ENCODE results near the gene FMN2. TPM values are rescaled to one million over a fixed set of nuclear protein-coding genes. Genes with fewer than 3 reads are reported as not detected.
"Not testable (repeated sequence)": the region's sequence is repeated elsewhere in the genome, so short reads cannot be mapped to it uniquely, and the experiment has no call there.

FMN2 gene
- total RNA-seq, 1 experiment from 2014 or later = not detected

DNA sequence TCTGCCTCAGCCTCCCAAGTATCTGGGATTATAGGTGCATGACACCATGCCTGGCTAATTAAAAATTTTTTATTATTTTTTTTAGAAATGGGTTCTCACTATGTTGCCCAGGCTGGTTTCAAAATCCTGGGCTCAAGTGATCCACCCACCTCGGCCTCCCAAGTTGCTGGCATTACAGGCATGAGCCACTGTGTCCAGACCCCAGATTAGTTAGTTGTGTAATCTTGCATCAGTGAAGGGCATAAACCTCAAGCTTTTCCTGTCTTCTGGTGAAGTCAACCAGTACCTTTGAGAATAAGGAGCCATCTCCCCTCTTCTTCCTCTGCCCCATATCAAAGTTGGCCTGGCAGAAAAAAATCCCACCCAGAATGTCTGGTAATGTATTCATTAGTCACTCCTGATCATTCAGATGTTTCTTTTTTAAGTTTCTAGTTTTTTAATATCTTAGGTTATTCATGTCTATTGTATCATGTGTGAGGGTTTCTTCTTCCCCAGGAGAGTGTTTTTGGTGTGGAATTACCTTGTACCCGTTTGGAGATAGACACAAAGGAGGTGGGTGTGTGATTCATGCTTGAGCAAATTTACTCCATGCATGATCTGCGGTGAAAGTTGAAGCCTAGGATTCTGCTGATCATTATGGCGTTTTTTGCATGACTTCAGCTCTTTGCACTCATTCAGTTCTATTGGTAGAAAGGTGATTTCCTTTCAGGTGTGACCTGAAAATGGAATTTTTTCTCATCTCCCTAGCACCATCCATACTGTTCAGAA lies 144.0 kb downstream of the FMN2 start:
- DNase-seq (ENCODE audit: low spot score) = no peak
- in situ Hi-C loops (cut with HindIII; ENCODE audit: low sequenced_read_pairs) = no loop called here

DNA sequence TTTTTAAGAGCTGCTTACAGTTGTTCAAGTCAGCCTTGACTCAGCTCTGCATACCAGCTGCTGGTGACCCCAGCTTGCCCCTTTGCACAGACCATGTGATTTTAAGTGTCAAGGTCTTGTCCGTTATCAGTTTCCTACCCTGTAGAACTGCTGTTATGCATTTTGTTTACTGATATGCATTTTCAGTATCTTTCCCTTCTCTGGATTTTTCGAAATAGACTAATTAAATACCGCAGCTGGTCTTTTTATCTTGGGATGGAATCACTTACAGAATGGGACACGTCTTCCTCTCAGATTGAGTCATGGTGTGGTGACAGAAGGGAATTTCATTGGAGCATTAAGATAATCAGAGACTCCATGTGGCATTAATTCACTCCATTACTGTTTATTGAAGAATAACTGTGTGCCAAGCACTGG lies 145.6 kb downstream of the FMN2 start:
- in situ Hi-C loops (cut with HindIII; ENCODE audit: low sequenced_read_pairs) = no loop called here
- DNase-seq (ENCODE audit: low spot score) = no peak

DNA sequence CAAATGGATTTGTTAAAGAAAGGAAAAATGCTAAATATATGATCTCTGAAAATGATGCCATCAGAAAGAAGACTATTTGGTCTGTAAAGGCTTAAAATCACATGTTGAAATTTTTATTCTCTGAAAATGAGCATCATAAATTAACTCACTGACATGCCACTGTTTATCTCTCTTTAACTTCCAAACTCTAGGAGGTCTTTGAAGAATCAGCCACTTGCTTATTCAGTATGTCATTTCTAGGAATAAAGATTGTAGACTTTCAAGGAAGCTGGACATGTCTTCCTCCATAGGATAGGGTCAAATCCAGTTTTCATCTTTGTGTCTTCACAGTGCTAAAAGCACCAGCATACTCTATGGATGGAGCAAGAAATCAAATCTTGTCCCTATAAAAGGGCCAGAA lies 147.6 kb downstream of the FMN2 start:
- in situ Hi-C loops (cut with HindIII; ENCODE audit: low sequenced_read_pairs) = no loop called here
- DNase-seq (ENCODE audit: low spot score) = no peak

DNA sequence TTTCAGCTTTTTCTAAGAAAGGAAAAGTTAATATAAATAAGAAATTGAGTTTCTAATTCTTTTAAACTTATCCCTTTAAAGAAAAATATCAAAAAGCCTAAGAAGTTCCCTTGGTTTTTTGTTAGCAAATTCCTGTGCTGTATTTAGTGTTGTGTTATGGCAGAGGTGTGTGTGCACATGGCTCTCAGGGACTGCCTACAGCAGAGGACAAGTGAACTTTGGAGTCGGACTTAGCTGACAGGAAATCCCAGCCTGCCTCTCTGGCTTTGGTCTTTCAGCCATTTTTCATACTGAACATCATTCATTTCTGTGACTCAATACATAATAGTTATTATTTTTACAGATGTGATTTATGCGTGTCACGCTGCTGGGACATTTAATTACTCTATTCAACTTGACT lies 149.6 kb downstream of the FMN2 start:
- in situ Hi-C loops (cut with HindIII; ENCODE audit: low sequenced_read_pairs) = no loop called here
- no peak for DNase-seq (ENCODE audit: low spot score)

DNA sequence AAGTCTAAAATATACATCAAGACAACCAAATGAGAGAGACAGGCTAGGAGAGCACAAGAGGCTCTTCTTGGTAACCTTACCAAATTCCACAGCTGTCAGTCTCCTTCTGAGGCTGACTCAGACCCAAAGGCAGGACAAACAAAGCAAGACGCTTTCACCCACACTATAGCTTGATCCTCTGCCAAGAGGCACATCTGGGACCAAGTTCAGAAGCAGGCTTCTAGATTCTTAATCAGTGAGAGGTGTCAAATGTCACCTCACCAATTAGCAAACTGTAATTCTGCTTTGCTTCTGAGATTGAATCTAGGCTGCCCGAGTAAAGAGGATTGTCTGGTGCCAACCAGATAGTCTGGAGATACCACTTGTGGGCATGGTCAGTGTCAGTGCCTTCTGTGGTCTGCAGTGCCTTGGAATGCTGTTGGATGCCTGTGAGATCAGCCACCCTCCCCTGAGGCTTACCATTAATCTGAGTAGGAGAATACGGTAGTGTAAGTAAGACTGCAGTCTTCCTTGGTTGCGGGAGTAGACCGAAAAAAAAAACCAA lies 151.0 kb downstream of the FMN2 start:
- DNase-seq (ENCODE audit: low spot score) = no peak
- in situ Hi-C loops (cut with HindIII; ENCODE audit: low sequenced_read_pairs) = no loop called here

DNA sequence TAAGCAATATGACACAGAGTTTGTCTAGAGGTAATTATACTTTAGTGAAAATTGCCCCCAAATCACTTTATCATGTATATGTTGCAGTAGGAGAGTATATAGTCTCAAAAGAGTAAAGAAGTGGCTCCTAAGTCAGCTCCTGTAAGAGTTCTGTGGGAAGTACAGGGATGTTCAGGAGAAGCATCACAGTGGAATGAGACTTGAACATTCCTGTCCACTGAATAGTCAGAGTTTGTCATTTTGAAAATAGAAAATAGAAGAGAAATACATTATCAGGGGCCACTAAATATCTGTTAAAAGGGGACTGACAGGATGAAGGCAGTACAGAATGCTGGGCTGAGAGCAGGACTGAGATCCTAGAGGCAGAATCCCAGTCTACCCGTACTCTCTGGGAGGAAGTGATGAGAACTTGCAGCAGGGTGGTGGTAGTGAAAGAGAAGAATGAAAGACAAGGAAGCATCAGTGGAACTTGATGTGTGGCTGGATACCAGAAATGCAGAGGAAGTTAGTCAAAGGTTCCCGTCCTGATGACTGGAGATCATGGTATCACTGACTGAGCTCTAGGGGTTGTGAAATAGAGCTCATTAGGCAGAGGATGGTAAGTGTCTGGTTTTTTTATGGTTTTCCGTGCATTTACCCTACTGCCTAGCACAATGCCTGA lies 153.4 kb downstream of the FMN2 start:
- DNase-seq (ENCODE audit: low spot score) = no peak
- in situ Hi-C loops (cut with HindIII; ENCODE audit: low sequenced_read_pairs) = no loop called here

DNA sequence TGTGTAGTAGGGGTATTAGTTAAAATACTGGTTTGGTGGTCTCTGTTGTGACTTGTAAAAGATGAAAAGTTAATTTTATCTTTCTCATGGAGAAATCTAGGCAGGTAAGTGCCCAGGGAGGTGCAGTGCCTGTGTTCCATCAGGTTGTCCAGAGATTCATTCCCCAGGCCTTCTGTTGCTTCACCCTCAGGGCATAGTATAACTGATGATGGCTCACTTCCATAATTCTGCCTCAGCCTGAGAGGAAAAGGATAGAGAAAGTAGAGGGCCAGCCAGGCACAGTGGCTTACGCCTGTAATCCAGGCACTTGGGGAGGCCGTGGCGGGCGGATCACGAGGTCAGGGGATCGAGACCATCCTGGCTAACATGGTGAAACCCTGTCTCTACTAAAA lies 153.9 kb downstream of the FMN2 start:
- in situ Hi-C loops (cut with HindIII; ENCODE audit: low sequenced_read_pairs) = no loop called here
- no peak for DNase-seq (ENCODE audit: low spot score)

DNA sequence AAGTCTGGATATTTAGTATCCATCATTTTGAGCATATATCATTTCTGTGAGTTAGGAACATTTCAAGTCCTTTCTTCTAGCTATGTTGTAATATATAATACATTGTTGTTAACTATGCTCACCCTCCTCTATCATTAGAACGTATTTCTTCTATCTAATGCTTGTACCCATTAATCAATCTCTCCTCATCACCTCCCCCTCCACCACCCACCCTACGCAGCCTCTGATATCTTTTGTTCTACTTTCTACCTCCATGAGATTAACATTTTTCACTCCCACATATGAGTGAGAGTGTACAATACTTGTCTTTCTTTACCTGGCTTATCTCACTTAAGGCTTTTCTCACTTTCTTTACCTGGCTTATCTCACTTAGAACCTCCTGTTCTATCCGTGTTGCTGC lies 156.2 kb downstream of the FMN2 start:
- in situ Hi-C loops (cut with HindIII; ENCODE audit: low sequenced_read_pairs) = no loop called here
- DNase-seq (ENCODE audit: low spot score) = no peak

DNA sequence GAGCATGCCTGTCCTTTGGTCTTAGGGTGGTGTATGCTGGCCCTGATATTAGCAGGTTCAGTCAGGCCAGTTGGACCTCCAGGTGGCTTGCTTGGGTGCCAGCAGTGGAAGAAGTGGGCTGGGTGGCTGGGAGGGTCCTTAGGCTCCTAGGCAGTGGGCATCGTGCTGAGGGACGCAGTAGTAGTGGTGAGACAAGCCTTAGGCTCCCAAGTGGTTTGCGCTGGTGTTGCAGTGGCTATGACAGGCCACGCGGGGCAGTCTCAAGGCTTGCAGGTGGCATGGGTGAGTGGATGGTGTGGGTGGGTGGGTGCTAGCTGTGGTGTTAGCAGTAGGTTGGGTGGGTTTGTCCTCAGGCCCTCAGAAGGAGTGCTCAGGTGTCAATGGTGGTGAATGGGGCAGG lies 162.3 kb downstream of the FMN2 start:
- DNase-seq (ENCODE audit: low spot score) = no peak
- in situ Hi-C loops (cut with HindIII; ENCODE audit: low sequenced_read_pairs) = no loop called here

DNA sequence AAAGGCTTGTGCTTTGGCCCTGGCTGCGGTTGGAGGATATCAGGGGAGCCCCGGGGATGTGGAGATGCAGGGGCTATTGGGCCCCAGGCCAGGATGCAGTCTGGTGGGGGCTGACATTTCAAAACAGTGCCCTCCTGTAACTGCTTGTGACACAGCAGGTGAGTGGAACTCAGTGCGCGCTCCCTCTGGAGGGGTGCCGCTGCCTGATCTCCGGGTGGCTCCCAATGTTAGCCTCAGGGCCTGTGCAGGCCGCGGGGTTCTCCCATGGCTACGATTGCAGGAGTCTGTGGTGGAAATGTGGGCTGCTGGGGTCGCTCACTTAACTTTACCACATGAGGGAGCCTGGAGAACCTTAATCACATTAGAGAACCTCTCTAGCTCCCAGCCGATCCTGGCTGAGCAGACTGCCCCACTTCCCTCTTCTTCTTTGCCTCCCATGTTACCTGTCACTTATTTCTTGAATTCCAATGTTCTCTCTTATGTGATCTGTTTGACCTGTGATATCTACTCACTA lies 163.2 kb downstream of the FMN2 start:
- DNase-seq (ENCODE audit: low spot score) = no peak
- in situ Hi-C loops (cut with HindIII; ENCODE audit: low sequenced_read_pairs) = no loop called here

DNA sequence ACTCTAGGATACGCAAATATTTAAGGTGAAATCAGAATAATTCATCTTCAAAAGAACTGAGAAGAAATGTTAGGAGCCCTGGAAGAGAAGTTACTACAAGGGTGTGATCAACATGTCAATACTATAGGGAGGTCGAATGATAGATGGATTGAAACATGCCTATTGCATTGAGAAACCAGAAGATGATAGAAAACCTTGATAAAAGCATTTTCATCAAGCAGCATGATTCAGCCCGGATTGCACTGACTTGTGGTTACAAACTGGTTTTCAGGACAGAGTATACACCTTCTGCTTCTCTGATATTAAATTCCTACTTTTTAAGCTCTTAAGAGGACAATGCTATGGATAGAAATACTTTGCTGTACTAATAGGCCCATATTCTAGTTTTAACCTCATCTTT lies 164.2 kb downstream of the FMN2 start:
- in situ Hi-C loops (cut with HindIII; ENCODE audit: low sequenced_read_pairs) = no loop called here

DNA sequence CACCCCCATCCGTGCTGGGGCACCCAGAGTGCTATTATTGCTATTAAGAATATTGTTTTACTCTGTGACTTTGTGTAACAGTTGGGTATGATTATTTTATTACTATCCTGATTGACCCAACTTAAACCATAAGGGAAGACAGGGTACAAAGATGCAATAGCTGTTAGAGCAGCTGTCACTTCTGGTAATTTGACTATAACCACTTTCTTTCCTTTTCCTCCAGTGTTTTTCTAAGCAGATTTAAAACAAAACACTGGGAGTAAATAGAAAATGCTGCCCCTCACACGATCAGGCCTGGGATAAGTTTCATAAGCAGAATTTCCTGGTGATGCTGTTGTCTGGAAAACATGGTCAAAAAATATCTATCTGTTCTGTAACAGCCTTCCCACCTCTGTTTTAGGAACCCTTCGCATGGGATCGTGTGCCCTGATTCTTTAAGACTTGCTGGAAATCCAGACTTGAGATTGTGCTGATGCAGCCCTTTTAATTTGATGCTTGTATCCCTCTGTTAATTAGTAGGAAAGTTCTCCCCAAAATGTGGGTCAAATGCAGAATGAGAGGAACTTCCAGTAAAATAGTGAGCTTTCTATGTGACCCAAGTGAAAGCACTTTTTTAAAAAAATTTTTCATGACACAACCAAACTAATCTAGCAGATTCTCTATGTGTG lies 165.3 kb downstream of the FMN2 start:
- no peak for DNase-seq (ENCODE audit: low spot score)
- in situ Hi-C loops (cut with HindIII; ENCODE audit: low sequenced_read_pairs) = no loop called here

More for the DNA sequence above, 164.2 kb downstream of the FMN2 start:
- no peak for DNase-seq (ENCODE audit: low spot score)

DNA sequence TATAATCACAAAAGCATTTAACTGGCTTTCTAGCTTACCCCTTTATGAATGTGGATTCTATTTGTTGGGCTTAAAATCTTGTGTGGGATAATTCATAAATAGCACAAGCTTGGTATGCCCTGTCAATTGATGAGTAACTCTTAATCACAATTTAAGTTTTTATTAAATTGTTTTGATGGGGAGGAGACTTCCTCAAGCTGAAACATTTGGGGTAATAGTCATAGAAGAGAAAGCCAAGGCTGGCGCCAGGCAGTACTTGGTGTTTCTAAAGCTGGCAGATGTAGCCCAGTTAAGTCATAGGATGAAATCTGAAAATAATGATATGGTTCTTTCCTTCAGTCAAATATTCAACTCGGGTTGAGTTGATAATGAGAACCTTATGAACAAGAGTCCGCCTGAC lies 167.2 kb downstream of the FMN2 start:
- DNase-seq (ENCODE audit: low spot score) = no peak
- in situ Hi-C loops (cut with HindIII; ENCODE audit: low sequenced_read_pairs) = no loop called here

DNA sequence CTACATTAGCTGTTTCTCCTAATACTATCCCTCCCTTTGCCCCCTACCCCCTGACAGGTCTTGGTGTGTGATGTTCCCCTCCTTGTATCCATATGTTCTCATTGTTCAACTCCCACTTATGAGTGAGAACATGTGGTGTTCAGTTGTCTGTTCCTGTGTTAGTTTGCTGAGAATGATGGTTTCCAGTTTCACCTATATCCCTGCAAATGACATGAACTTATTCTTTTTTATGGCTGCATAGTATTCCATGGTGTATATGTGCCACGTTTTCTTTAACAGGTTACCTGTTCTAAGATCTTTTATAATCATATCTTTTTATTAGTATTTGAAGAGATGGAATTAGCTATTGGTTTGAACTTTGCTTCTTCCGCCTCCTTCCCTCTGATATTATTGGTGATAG lies 172.8 kb downstream of the FMN2 start:
- in situ Hi-C loops (cut with HindIII; ENCODE audit: low sequenced_read_pairs); DNase-seq (ENCODE audit: low spot score): not testable (repeated sequence)

DNA sequence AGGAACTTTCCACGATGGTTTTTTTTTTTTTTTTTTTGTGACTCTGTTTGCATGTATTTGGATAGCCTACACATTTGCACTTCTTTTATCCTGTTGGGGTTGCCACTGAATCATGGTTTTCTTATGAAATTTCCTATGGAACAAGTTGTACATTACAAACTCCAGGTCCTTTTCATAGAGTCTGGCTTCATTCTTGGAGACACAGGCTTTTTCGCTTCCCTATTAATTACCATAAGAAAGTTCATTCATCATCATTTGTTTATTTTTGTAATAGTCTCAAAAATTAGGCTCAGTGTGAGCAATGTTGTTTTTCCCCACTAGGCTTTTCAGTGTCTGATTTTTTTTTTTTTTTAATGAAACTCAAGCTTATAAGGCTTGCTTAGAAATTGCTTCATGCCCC lies 179.4 kb downstream of the FMN2 start:
- no peak for DNase-seq (ENCODE audit: low spot score)
- in situ Hi-C loops (cut with HindIII; ENCODE audit: low sequenced_read_pairs) = no loop called here

DNA sequence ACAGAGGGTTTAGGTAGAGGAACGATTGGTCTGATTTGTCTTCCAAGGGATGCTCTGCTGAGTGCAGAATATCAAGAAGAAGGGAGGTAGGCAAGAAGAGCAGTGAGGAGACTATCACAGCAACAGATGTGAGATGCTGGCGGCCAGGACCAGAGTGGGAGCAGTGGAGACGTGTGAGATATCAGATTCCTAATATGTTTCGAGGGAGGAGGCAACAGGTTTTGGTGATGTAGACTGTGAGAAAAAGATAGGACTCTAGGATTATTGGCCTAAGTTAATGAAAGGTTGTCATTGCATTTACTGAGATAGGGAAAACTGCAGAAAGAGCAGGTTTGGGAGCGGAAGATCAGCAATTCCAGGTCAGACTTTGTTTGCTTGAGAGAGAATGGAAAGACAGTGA lies 182.9 kb downstream of the FMN2 start:
- in situ Hi-C loops (cut with HindIII; ENCODE audit: low sequenced_read_pairs) = no loop called here
- DNase-seq (ENCODE audit: low spot score) = no peak

DNA sequence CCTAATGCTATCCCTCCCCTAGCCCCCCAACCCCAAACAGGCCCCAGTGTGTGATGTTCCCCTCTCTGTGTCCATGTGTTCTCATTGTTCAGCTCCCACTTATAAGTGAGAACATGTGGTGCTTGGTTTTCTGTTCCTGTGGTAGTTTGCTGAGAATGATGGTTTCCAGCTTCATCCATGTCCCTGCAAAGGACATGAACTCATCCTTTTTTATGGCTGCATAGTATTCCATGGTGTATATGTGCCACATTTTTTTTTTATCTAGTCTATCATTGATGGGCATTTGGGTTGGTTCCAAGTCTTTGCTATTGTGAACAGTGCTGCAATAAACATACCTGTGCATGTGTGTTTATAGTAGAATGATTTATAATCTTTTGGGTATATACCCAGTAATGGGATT lies 183.5 kb downstream of the FMN2 start:
- DNase-seq (ENCODE audit: low spot score); in situ Hi-C loops (cut with HindIII; ENCODE audit: low sequenced_read_pairs): not testable (repeated sequence)

DNA sequence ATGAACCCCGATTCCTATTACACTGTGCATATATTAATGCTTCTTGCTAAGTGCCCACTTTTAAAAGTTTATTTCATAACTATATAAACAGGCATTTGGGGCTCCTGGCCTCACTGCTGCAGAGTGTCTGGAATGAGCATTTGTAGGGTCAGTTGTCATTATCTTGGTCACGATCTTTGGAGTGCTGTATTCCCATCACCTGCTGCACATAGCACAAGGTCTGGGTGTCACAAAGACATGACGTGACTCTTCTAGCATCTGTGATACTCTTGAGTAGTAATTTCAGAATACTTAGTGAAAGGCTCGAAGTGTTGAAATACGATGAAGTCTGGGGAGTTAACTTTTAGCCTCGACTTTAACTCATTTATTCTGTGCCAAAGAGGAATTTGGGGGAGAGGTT lies 186.4 kb downstream of the FMN2 start:
- in situ Hi-C loops (cut with HindIII; ENCODE audit: low sequenced_read_pairs) = no loop called here
- no peak for DNase-seq (ENCODE audit: low spot score)

DNA sequence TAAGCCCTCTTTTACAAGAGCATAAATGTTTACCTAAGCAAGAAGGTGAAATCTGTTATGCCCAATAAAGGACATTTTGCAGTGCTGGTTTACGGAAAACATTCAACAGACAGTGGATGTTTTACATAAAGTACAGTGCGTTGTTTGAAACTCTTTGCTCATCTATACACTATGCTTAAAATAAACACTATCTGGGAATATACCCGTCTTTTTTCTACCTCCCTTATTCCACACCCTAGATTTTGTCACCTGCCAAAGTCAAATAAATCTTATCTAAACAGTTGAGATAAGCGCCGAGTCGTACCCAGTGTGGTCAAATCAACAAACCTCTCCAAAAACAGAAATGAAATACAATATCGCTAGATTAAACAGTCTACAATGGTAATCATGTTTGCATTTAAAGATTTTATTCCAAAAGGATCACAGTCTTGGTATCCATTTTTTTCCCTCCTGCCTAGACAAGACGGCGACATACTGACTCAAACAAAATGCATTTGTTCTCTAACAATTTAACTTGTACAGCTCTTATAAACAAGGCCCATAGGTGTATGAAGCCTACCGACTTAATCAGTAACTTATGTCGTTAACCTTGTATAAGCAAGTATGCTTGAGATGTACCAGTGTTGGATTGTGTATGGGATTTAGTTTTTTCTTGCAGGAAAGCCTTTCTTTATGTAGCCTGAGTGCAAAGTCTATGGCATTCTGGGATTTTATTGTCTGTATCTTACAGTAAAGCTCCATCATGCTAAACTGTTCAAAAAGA lies 189.1 kb downstream of the FMN2 start:
- no peak for DNase-seq (ENCODE audit: low spot score)
- in situ Hi-C loops (cut with HindIII; ENCODE audit: low sequenced_read_pairs) = no loop called here

Data from G401 (cell line).